Measurements from ENCODE around the gene RARRES2.

Gene RARRES2

GRCh38 chr7:150356265-150356897 is 15.0 kb upstream of the RARRES2 start:
- Histone ChIP-seq H3K9ac (no peak overlapping the region; a peak in 1 of 22 replicates), H3K4me3 (no peak overlapping the region), H3K4me1 (peaks cover 4 to 44% (median 27%) of the 10 kb centered on the region in 10 experiments; a peak in 19 of 20 replicates), H3K36me3 (no peaks in the 10 kb centered on the region), H3K4me2 (peak overlapping the region in 3 of 11 experiments; percentile 1 to 15 (median 11); a peak in 3 of 22 replicates), H4K20me1 (no peaks in the 10 kb centered on the region), H3K9me3 (replicated peaks in 1 of 11) (0 out of 22 replicates have a peak, but pooled peaks cover 0 to 3% (median 0%) of the 10 kb centered on the region in 11 experiments), H3K27me3 (no peaks in the 10 kb centered on the region), H3K27ac (peak overlapping the region in 2 of 11 experiments; percentile 4 to 6; a peak in 2 of 22 replicates)
- TF ChIP-seq Cebpa-rat (IDR thresholded peaks at IDR 0.05) = 0 out of 22 replicates have a peak, but pooled peaks of 1 of the 11 experiments have one; percentile 31

- Histone ChIP-seq H3K36me3 (no peaks in the 10 kb centered on the region), H3K27me3 (no peaks in the 10 kb centered on the region), H3K4me1 (peaks cover 4 to 44% (median 27%) of the 10 kb centered on the region in 10 experiments; a peak in 19 of 20 replicates), H3K9ac (no peak overlapping the region), H3K4me2 (0 out of 22 replicates have a peak overlapping the region, but pooled peaks of 2 of the 11 experiments have one; percentile 0 to 6), H3K4me3 (no peak overlapping the region), H3K27ac (no peak overlapping the region), H3K9me3 (replicated peaks in 1 of 11) (0 out of 22 replicates have a peak, but pooled peaks cover 0 to 3% (median 0%) of the 10 kb centered on the region in 11 experiments), H4K20me1 (no peaks in the 10 kb centered on the region)
- TF ChIP-seq Cebpa-rat (IDR thresholded peaks at IDR 0.05) = no peak
Measured at GRCh38 chr7:150355666-150356059, 14.2 kb upstream of the RARRES2 start.

- no peak overlapping the region for H3K27ac ChIP-seq
- H3K36me3 ChIP-seq = no peaks in the 10 kb centered on the region
- H3K4me1 ChIP-seq = peaks cover 0 to 19% (median 6%) of the 10 kb centered on the region in 10 experiments; a peak in 13 of 20 replicates
- H3K4me2 ChIP-seq = no peak overlapping the region
- TF ChIP-seq Cebpa-rat (IDR thresholded peaks at IDR 0.05) = no peak
- no peaks in the 10 kb centered on the region for H4K20me1 ChIP-seq
- no peaks in the 10 kb centered on the region for H3K27me3 ChIP-seq
- no peak overlapping the region for H3K4me3 ChIP-seq
- peaks cover 10 to 17% (median 14%) of the 10 kb centered on the region in 11 experiments; a peak in 21 of 22 replicates for H3K9me3 ChIP-seq (replicated peaks in 1 of 11)
- H3K9ac ChIP-seq = no peak overlapping the region
Measured at GRCh38 chr7:150351587-150352194, 10.3 kb upstream of the RARRES2 start.

- no peak overlapping the region for H3K9ac ChIP-seq
- H3K27me3 ChIP-seq = peaks cover 0 to 7% (median 3%) of the 10 kb centered on the region in 11 experiments; a peak in 7 of 22 replicates
- peaks cover 0 to 4% (median 0%) of the 10 kb centered on the region in 10 experiments; a peak in 1 of 20 replicates for H3K4me1 ChIP-seq
- no peaks in the 10 kb centered on the region for H3K36me3 ChIP-seq
- H4K20me1 ChIP-seq = no peaks in the 10 kb centered on the region
- peaks cover 37 to 59% (median 52%) of the 10 kb centered on the region in 11 experiments for H3K9me3 ChIP-seq (replicated peaks in 1 of 11)
- TF ChIP-seq Cebpa-rat (IDR thresholded peaks at IDR 0.05) = no peak
- H3K4me2 ChIP-seq = no peak overlapping the region
- H3K4me3 ChIP-seq = no peak overlapping the region
- no peak overlapping the region for H3K27ac ChIP-seq
Measured at GRCh38 chr7:150346922-150347321, 5.5 kb upstream of the RARRES2 start.

GRCh38 chr7:150345012-150345411 is 3.6 kb upstream of the RARRES2 start:
- H3K4me1 ChIP-seq = no peaks in the 10 kb centered on the region
- H3K9me3 ChIP-seq (replicated peaks in 1 of 11) = peaks cover 37 to 67% (median 58%) of the 10 kb centered on the region in 11 experiments
- H3K27ac ChIP-seq = no peak overlapping the region
- H3K4me3 ChIP-seq = no peak overlapping the region
- no peak overlapping the region for H3K4me2 ChIP-seq
- H4K20me1 ChIP-seq = no peaks in the 10 kb centered on the region
- no peaks in the 10 kb centered on the region for H3K36me3 ChIP-seq
- H3K27me3 ChIP-seq = peaks cover 11 to 24% (median 19%) of the 10 kb centered on the region in 11 experiments
- no peak overlapping the region for H3K9ac ChIP-seq
- TF ChIP-seq Cebpa-rat (IDR thresholded peaks at IDR 0.05) = no peak

GRCh38 chr7:150344299-150344698 is 2.9 kb upstream of the RARRES2 start:
- Histone ChIP-seq H3K27me3 (peaks cover 14 to 31% (median 25%) of the 10 kb centered on the region in 11 experiments), H3K36me3 (no peaks in the 10 kb centered on the region), H3K4me3 (no peak overlapping the region), H3K9me3 (replicated peaks in 1 of 11) (peaks cover 37 to 67% (median 58%) of the 10 kb centered on the region in 11 experiments), H3K4me1 (peaks cover 0 to 6% (median 0%) of the 10 kb centered on the region in 10 experiments; a peak in 1 of 20 replicates), H3K27ac (no peak overlapping the region), H3K4me2 (no peak overlapping the region), H3K9ac (no peak overlapping the region), H4K20me1 (no peaks in the 10 kb centered on the region; a peak in 1 of 22 replicates)
- no peak for TF ChIP-seq Cebpa-rat (IDR thresholded peaks at IDR 0.05)

GRCh38 chr7:150343225-150343624 is 1.8 kb upstream of the RARRES2 start:
- Histone ChIP-seq H3K9me3 (replicated peaks in 1 of 11) (peaks cover 35 to 65% (median 56%) of the 10 kb centered on the region in 11 experiments), H3K4me3 (no peak overlapping the region)

GRCh38 chr7:150342121-150342408 is 636 bp upstream of the RARRES2 start:
- Histone ChIP-seq H3K27me3 (peaks cover 14 to 35% (median 28%) of the 10 kb centered on the region in 11 experiments), H4K20me1 (no peaks in the 10 kb centered on the region; a peak in 2 of 22 replicates), H3K4me3 (no peak overlapping the region), H3K27ac (no peak overlapping the region), H3K9ac (no peak overlapping the region), H3K36me3 (no peaks in the 10 kb centered on the region), H3K9me3 (replicated peaks in 1 of 11) (peaks cover 27 to 57% (median 47%) of the 10 kb centered on the region in 11 experiments), H3K4me1 (peaks cover 0 to 6% (median 0%) of the 10 kb centered on the region in 10 experiments; a peak in 1 of 20 replicates), H3K4me2 (no peak overlapping the region)
- no peak for TF ChIP-seq Cebpa-rat (IDR thresholded peaks at IDR 0.05)

More at GRCh38 chr7:150343225-150343624, 1.8 kb upstream of the RARRES2 start:
- Histone ChIP-seq H3K4me2 (no peak overlapping the region), H3K36me3 (no peaks in the 10 kb centered on the region), H3K4me1 (peaks cover 0 to 6% (median 0%) of the 10 kb centered on the region in 10 experiments; a peak in 1 of 20 replicates), H3K27me3 (peaks cover 14 to 35% (median 28%) of the 10 kb centered on the region in 11 experiments), H4K20me1 (no peaks in the 10 kb centered on the region; a peak in 2 of 22 replicates), H3K9ac (no peak overlapping the region), H3K27ac (no peak overlapping the region)
- TF ChIP-seq Cebpa-rat (IDR thresholded peaks at IDR 0.05) = no peak

GRCh38 chr7:150340875-150341262 is 560 bp downstream of the RARRES2 start:
- Histone ChIP-seq H3K9me3 (replicated peaks in 1 of 11) (peaks cover 24 to 48% (median 42%) of the 10 kb centered on the region in 11 experiments), H3K36me3 (no peaks in the 10 kb centered on the region), H3K4me2 (no peak overlapping the region), H3K27me3 (peaks cover 14 to 35% (median 28%) of the 10 kb centered on the region in 11 experiments), H3K4me3 (no peak overlapping the region), H4K20me1 (no peaks in the 10 kb centered on the region; a peak in 2 of 22 replicates), H3K9ac (no peak overlapping the region), H3K4me1 (peaks cover 0 to 6% (median 0%) of the 10 kb centered on the region in 10 experiments; a peak in 1 of 20 replicates), H3K27ac (no peak overlapping the region)
- no peak for TF ChIP-seq Cebpa-rat (IDR thresholded peaks at IDR 0.05)

All from BLaER1 treated with 17β-estradiol and CSF1 and Interleukin-3, amounts not matched to agents 10 nM and 100 nM (cell line).